Vagina (tissue), 2 donors: ENCODE data around the gene LYZL6.

Source experiments
- POLR2A ChIP-seq, 2 donors: fragments of 450-650 bp; IDR thresholded peaks; one replicate each; pipeline ENCODE4 v1.6.1; 2017; ENCODE audit warnings: antibody characterized with exemption in 2 of 2, mild to moderate bottlenecking in 2 of 2, moderate library complexity in 2 of 2
- POLR2AphosphoS5 ChIP-seq, 2 donors: sonication (generic); formaldehyde crosslinking; IDR thresholded peaks; one replicate each; pipeline ENCODE4 v1.9.0; 2017; ENCODE audit warnings: antibody characterized with exemption in 2 of 2, mild to moderate bottlenecking in 2 of 2, low read depth in 1 of 2; ENCODE audit not compliant: insufficient read depth in 1 of 2
- TF ChIP-seq, protein P1 (sequence below), 3 experiments: fragments of 450-650 bp in 2 of 3; fragments of 200-600 bp in 1 of 3; sonication (generic) in 1 of 3; IDR thresholded peaks; one replicate each; pipeline ENCODE4 v1.5.1; 2017 to 2019; ENCODE audit warnings: antibody characterized with exemption in 3 of 3, mild to moderate bottlenecking in 2 of 3, moderate library complexity in 2 of 3

GRCh38 chr17:35972535-35972934 is 29.0 kb upstream of the LYZL6 start:
- TF ChIP-seq, protein P1, sequence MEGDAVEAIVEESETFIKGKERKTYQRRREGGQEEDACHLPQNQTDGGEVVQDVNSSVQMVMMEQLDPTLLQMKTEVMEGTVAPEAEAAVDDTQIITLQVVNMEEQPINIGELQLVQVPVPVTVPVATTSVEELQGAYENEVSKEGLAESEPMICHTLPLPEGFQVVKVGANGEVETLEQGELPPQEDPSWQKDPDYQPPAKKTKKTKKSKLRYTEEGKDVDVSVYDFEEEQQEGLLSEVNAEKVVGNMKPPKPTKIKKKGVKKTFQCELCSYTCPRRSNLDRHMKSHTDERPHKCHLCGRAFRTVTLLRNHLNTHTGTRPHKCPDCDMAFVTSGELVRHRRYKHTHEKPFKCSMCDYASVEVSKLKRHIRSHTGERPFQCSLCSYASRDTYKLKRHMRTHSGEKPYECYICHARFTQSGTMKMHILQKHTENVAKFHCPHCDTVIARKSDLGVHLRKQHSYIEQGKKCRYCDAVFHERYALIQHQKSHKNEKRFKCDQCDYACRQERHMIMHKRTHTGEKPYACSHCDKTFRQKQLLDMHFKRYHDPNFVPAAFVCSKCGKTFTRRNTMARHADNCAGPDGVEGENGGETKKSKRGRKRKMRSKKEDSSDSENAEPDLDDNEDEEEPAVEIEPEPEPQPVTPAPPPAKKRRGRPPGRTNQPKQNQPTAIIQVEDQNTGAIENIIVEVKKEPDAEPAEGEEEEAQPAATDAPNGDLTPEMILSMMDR (IDR thresholded peaks at IDR 0.05): no peak
- TF ChIP-seq POLR2A (IDR thresholded peaks at IDR 0.05) (no peak), POLR2AphosphoS5 (IDR thresholded peaks at IDR 0.05; ENCODE audit: insufficient read depth in 1 of 2, low read depth in 1 of 2) (no peak)
